Dermis blood vessel endothelial cell (primary cell): Measurements from ENCODE around the gene NUP42. TPM values are rescaled to one million over a fixed set of nuclear protein-coding genes. Genes with fewer than 3 reads are reported as not detected.

ENCODE experiments used
- DNase-seq: peaks from one replicate; pipeline ENCODE4 v3.0.0; 2010
- total RNA-seq: library from RNA; depleted of rRNA; stranded (reverse); fragments of >200 nt; gene quantifications from 2 replicates; pipeline ENCODE4 v1.2.3, GENCODE V29; 2014

Gene NUP42
- total RNA-seq, 1 donor from 2014 or later, result 31.5 TPM

DNA sequence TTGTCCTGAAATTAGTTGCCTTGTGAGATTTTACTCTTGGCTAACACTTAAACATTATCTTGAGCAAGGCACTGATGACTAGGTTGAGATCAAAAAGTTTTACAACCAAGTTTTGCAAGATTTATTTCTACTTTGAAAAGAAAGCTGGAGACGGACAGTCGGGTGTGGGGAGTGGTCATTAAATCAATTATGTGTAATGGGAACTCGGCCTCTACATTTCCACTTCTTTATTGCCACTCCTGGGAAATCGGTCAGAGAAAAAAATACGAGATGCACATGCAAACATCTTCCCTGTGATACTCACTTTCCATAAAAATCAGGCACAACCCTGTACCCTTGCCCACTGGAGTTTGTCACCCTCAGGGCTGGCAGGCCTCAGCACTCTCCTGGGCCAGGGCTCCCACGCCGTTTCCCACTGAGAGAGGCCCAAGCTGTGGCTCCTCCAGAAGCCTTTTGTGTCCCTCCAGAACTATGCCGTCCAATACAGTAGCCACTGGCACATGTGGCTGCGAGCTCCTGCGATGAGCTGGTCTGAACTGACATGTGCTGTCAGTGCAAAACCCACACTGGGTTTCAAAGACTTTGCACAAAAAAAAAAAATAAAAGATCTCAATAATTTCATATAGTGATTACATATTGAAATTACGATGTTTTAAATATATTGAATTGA lies 57.3 kb downstream of the NUP42 start:
- DNase-seq, result no peak

DNA sequence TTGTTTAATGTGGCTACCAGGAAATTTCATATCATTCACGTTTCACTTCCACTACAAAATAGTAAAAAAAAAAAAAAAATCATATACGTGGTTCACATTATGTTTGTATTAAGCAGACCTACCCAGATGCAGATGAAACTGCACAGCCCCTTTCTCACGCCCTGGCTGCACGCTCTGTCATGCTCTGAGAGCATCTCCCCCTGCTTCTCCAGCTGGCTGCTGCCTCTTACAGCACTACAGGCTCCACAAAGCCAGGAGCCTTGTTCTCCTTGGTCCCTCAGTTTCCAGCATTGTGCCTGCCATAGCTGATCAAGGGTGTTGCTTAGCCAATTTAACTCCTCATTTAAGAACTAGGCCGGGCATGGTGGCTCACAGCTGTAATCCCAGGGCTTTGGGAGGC lies 57.9 kb downstream of the NUP42 start:
- DNase-seq, result no peak

DNA sequence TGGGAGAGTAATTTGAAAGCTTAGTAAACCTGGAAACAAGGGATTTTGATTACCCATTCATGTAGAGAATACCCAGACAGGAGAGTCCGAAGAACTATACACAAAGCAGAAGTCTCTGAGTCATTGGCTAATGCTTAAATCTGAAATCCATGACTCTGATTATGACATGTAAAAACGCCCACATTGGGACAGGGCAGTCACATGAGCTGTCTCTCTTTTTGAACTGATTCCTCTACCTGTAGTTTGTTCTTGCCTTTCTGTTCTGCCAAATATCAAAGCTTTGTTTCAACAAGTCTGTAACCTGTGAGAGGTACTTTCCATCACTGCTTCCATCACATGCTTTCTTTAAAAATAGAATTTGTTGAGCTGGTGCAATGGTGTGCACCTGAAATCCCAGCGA lies 60.5 kb downstream of the NUP42 start:
- no peak for DNase-seq

GRCh38 chr7:23242935-23243334 lies 61.1 kb downstream of the NUP42 start:
- no peak for DNase-seq

- peak; percentile 13 for DNase-seq
Observed at GRCh38 chr7:23246555-23246954, 64.7 kb downstream of the NUP42 start, which contains the start of gene GPNMB. GPNMB (plus strand) TSS chr7:23246775; CDS start chr7:23246858, 83 bp downstream.

GRCh38 chr7:23247046-23247602 lies 65.3 kb downstream of the NUP42 start:
- DNase-seq, result peak; percentile 1

GRCh38 chr7:23247603-23248335 lies 65.9 kb downstream of the NUP42 start:
- peak; percentile 20 for DNase-seq

- DNase-seq, result no peak
Observed at GRCh38 chr7:23249486-23249885, 67.6 kb downstream of the NUP42 start.

Other genes starting within 250 kb of the NUP42 start
- gene HYCC1, start 167.9 kb upstream of the NUP42 start, total RNA-seq, result 44.4 and 53.9 TPM in 2 replicates
- 24.5 and 33.5 TPM in 2 replicates for gene KLHL7, start 76.3 kb upstream of the NUP42 start, total RNA-seq
- 0.65 and 0.68 TPM in 2 replicates for gene GPNMB, start 64.7 kb downstream of the NUP42 start, total RNA-seq
- 57.7 and 72.7 TPM in 2 replicates for gene MALSU1, start 117.3 kb downstream of the NUP42 start, total RNA-seq